H1 (cell line): Measurements from ENCODE around the gene RGS16. TPM values are rescaled to one million over a fixed set of nuclear protein-coding genes. Genes with fewer than 3 reads are reported as not detected.

Source experiments
- CTCF ChIA-PET: fragments of 300-600 bp; sonication (Branson Sonifier 250); formaldehyde crosslinking; loops from one replicate; lab custom pipeline; 2021; ENCODE audit not compliant: partially characterized antibody; lab: Charles Lee
- POLR2A ChIA-PET: fragments of 300-600 bp; sonication (Branson Sonifier 250); formaldehyde crosslinking; loops from one replicate; lab custom pipeline; 2021; ENCODE audit warnings: inconsistent platforms; ENCODE audit not compliant: partially characterized antibody; lab: Charles Lee
- DNase-seq, 2 experiments: peaks; one replicate each; pipeline versions ENCODE4 v3.0.0 to v3.0.0-alpha.2; 2010 to 2022; ENCODE audit warnings: low spot score in 2 of 2, low read depth in 1 of 2, mixed read lengths in 1 of 2
- FAIRE-seq: peaks from 2 replicates; lab custom pipeline; 2011; peaks lifted over from hg19 to GRCh38; lab: Jason Lieb, UNC
- H2AFZ ChIP-seq: 2 replicates; pipeline ENCODE4 v1.8.1; 2012; ENCODE audit warnings: low read length, inconsistent platforms
- H2AK5ac ChIP-seq: 2 replicates; pipeline ENCODE4 v1.6.1; 2013; ENCODE audit warnings: low read depth, low read length
- H2BK120ac ChIP-seq: replicated peaks from 2 replicates; pipeline ENCODE3; 2013; ENCODE audit warnings: low read depth, low read length, inconsistent platforms
- H2BK12ac ChIP-seq: 2 replicates; pipeline ENCODE4 v1.6.1; 2013; ENCODE audit warnings: low read depth, low read length
- H2BK15ac ChIP-seq: 2 replicates; pipeline ENCODE4 v1.6.1; 2013; ENCODE audit warnings: low read length
- H2BK20ac ChIP-seq: 2 replicates; pipeline ENCODE4 v1.6.1; 2013; ENCODE audit warnings: low read length
- H2BK5ac ChIP-seq: 2 replicates; pipeline ENCODE4 v1.6.1; 2013; ENCODE audit warnings: low read depth, low read length
- H3K14ac ChIP-seq: 2 replicates; pipeline ENCODE4 v1.6.1; 2013; ENCODE audit warnings: inconsistent platforms; ENCODE audit not compliant: insufficient read length
- H3K18ac ChIP-seq: 2 replicates; pipeline ENCODE4 v1.6.1; 2013; ENCODE audit warnings: low read length; ENCODE audit errors: extremely low read depth
- H3K23ac ChIP-seq: 2 replicates; pipeline ENCODE4 v1.6.1; 2013; ENCODE audit warnings: inconsistent platforms; ENCODE audit not compliant: insufficient read length
- H3K23me2 ChIP-seq: 2 replicates; pipeline ENCODE4 v1.6.1; 2013; ENCODE audit warnings: low read depth, low read length
- H3K27ac ChIP-seq: 2 replicates; pipeline ENCODE4 v1.6.1; 2011; ENCODE audit warnings: low read depth, low read length, inconsistent platforms
- H3K27me3 ChIP-seq, 4 experiments: replicated peaks in 1 of 4; 1 replicate in 1 of 4; 2 replicates in 3 of 4; pipeline versions ENCODE4 v1.6.1 to v1.8.1; 2011 to 2013; ENCODE audit warnings: low read length in 3 of 4, mild to moderate bottlenecking in 3 of 4, inconsistent platforms in 2 of 4, mixed read lengths in 2 of 4, moderate library complexity in 1 of 4; ENCODE audit not compliant: control insufficient read depth in 3 of 4, insufficient read depth in 3 of 4; ENCODE audit errors: extremely low read depth in 1 of 4
- H3K36me3 ChIP-seq, 4 experiments: 2 replicates each; pipeline versions ENCODE4 v1.6.1 to v1.8.1; 2011 to 2013; ENCODE audit warnings: mild to moderate bottlenecking in 4 of 4, low read length in 3 of 4, moderate library complexity in 2 of 4, control low read depth in 1 of 4, inconsistent platforms in 1 of 4; ENCODE audit not compliant: insufficient read depth in 4 of 4, control insufficient read depth in 2 of 4
- H3K4ac ChIP-seq: replicated peaks from 2 replicates; pipeline ENCODE3; 2013; ENCODE audit warnings: low read length, low read depth, mixed read lengths, inconsistent platforms; ENCODE audit not compliant: insufficient read length
- H3K4me1 ChIP-seq, 4 experiments: replicated peaks in 1 of 4; 1 replicate in 1 of 4; 2 replicates in 3 of 4; pipeline versions ENCODE4 v1.6.1 to v1.8.1; 2011 to 2013; ENCODE audit warnings: low read length in 3 of 4, inconsistent platforms in 2 of 4, mixed read lengths in 1 of 4; ENCODE audit not compliant: insufficient read depth in 4 of 4, control insufficient read depth in 3 of 4
- H3K4me2 ChIP-seq, 2 experiments: 2 replicates each; pipeline versions ENCODE4 v1.6.1 to v1.8.1; 2011 to 2013; ENCODE audit warnings: low read depth in 2 of 2, low read length in 2 of 2, control low read depth in 1 of 2, inconsistent platforms in 1 of 2, mild to moderate bottlenecking in 1 of 2; ENCODE audit not compliant: insufficient read depth in 1 of 2
- H3K4me3 ChIP-seq, 4 experiments: fragments of 200-600, 300-600 bp in 1 of 4; sonication (generic), shearing (Covaris generic), sonication (Bioruptor Twin) in 1 of 4; 2 replicates each; pipeline versions ENCODE4 v1.5.1 to v1.8.1; 2011 to 2016; ENCODE audit warnings: low read length in 4 of 4, low read depth in 3 of 4, control low read depth in 2 of 4, inconsistent platforms in 2 of 4, mild to moderate bottlenecking in 2 of 4, mixed read lengths in 1 of 4, moderate library complexity in 1 of 4; ENCODE audit not compliant: insufficient read depth in 2 of 4; ENCODE audit errors: extremely low read depth in 1 of 4
- H3K56ac ChIP-seq: replicated peaks from 2 replicates; pipeline ENCODE3; 2013; ENCODE audit warnings: low read depth, mild to moderate bottlenecking, mixed read lengths, low read length, inconsistent platforms; ENCODE audit not compliant: insufficient read length
- H3K79me1 ChIP-seq: 2 replicates; pipeline ENCODE4 v1.6.1; 2013; ENCODE audit warnings: low read depth, low read length, control low read depth
- H3K79me2 ChIP-seq, 2 experiments: 2 replicates each; pipeline versions ENCODE4 v1.6.1 to v1.8.1; 2012 to 2013; ENCODE audit warnings: low read length in 2 of 2, mild to moderate bottlenecking in 2 of 2, inconsistent platforms in 1 of 2; ENCODE audit not compliant: insufficient read depth in 2 of 2, control insufficient read depth in 1 of 2
- H3K9ac ChIP-seq, 4 experiments: replicated peaks in 1 of 4; 1 replicate in 1 of 4; 2 replicates in 3 of 4; pipeline versions ENCODE4 v1.6.1 to v1.8.1; 2011 to 2013; ENCODE audit warnings: low read depth in 3 of 4, low read length in 3 of 4, control low read depth in 2 of 4, mild to moderate bottlenecking in 2 of 4, moderate library complexity in 2 of 4, inconsistent platforms in 1 of 4; ENCODE audit errors: extremely low read depth in 1 of 4
- H3K9me3 ChIP-seq, 2 experiments: 2 replicates each; pipeline versions ENCODE4 v1.6.1 to v1.8.1; 2012 to 2013; ENCODE audit warnings: mild to moderate bottlenecking in 2 of 2, moderate library complexity in 2 of 2, control low read depth in 1 of 2, inconsistent platforms in 1 of 2, low read depth in 1 of 2, low read length in 1 of 2, mixed read lengths in 1 of 2; ENCODE audit not compliant: insufficient read depth in 2 of 2
- H4K20me1 ChIP-seq, 2 experiments: replicated peaks in 1 of 2; 2 replicates each; pipeline versions ENCODE3 to v1.8.1; 2011 to 2013; ENCODE audit warnings: inconsistent platforms in 2 of 2, low read length in 2 of 2, mild to moderate bottlenecking in 1 of 2; ENCODE audit not compliant: insufficient read depth in 2 of 2, control insufficient read depth in 1 of 2
- H4K5ac ChIP-seq: 2 replicates; pipeline ENCODE4 v1.6.1; 2013; ENCODE audit warnings: low read length, low read depth, mixed read lengths, inconsistent platforms; ENCODE audit not compliant: insufficient read length
- H4K8ac ChIP-seq: 2 replicates; pipeline ENCODE4 v1.8.0; 2013; ENCODE audit warnings: mild to moderate bottlenecking, moderate library complexity, low read length, inconsistent platforms; ENCODE audit not compliant: insufficient read depth; ENCODE audit errors: extremely low read depth
- H4K91ac ChIP-seq: replicated peaks from 2 replicates; pipeline ENCODE3; 2013; ENCODE audit warnings: low read length, mixed read lengths, inconsistent platforms; ENCODE audit not compliant: insufficient read length
- CBX5 ChIP-seq: fragments of 300-800, 300-1000 bp; sonication (generic); IDR thresholded peaks from 2 replicates; pipeline ENCODE4 v1.7.1; 2016; ENCODE audit warnings: antibody characterized with exemption, low read length, low read depth
- CHD1 ChIP-seq: IDR thresholded peaks from 2 replicates; pipeline ENCODE4 v1.6.1; 2012; ENCODE audit warnings: low read depth, low read length, improper control_type of control experiment
- EP300 ChIP-seq, 2 experiments: IDR thresholded peaks; 1 replicate in 1 of 2; 2 replicates in 1 of 2; pipeline ENCODE4 v1.6.1; 2011 to 2012; ENCODE audit warnings: low read depth in 2 of 2, low read length in 2 of 2, mild to moderate bottlenecking in 2 of 2, borderline replicate concordance in 1 of 2, inconsistent platforms in 1 of 2, moderate library complexity in 1 of 2
- GABPA ChIP-seq: IDR thresholded peaks from 2 replicates; pipeline ENCODE4 v1.6.1; 2011; ENCODE audit warnings: mild to moderate bottlenecking, low read length, moderate library complexity, borderline replicate concordance; ENCODE audit not compliant: insufficient read depth
- GTF2F1 ChIP-seq: IDR thresholded peaks from 2 replicates; pipeline ENCODE4 v1.6.1; 2012; ENCODE audit warnings: low read depth, low read length, improper control_type of control experiment, borderline replicate concordance
- JUN ChIP-seq: IDR thresholded peaks from 2 replicates; pipeline ENCODE4 v1.6.1; 2011; ENCODE audit warnings: low read depth, mild to moderate bottlenecking, improper control_type of control experiment, low read length
- KDM4A ChIP-seq: IDR thresholded peaks from one replicate; pipeline ENCODE4 v1.7.1; 2012; ENCODE audit warnings: low read depth, mild to moderate bottlenecking, moderate library complexity, low read length, inconsistent platforms; ENCODE audit not compliant: severe bottlenecking
- NANOG ChIP-seq: IDR thresholded peaks from 2 replicates; pipeline ENCODE4 v1.6.1; 2011; ENCODE audit warnings: low read length, low read depth, mild to moderate bottlenecking, inconsistent platforms; ENCODE audit not compliant: insufficient read depth, poor library complexity, severe bottlenecking
- SIN3A ChIP-seq, 2 experiments: IDR thresholded peaks in 1 of 2; conservative IDR thresholded peaks in 1 of 2; 2 replicates each; pipeline ENCODE4 v1.6.1; 2011 to 2012; ENCODE audit warnings: low read length in 2 of 2, improper control_type of control experiment in 1 of 2, low read depth in 1 of 2, mild to moderate bottlenecking in 1 of 2
- TEAD4 ChIP-seq: IDR thresholded peaks from 2 replicates; pipeline ENCODE4 v1.6.1; 2012; ENCODE audit warnings: low read depth, low read length, inconsistent platforms, mixed read lengths
- polyA plus RNA-seq, 7 experiments: library from polyadenylated mRNA; depleted of rRNA in 3 of 7; stranded (reverse) in 5 of 7; unstranded in 2 of 7; fragments of >200 nt in 5 of 7; fragments of 200-250 nt in 2 of 7; gene quantifications; 1 replicate in 5 of 7; 2 replicates in 1 of 7; 4 replicates in 1 of 7; pipeline versions ENCODE4 v1.2.1 to v1.2.3, GENCODE V29; 2011 to 2013; ENCODE audit warnings: missing spikeins in 2 of 7, mixed read lengths in 2 of 7
- total RNA-seq: library from RNA; stranded (reverse); fragmentation: NEBNext Ultra II Directional; extraction: Animal tissue kit (Norgen Biotek cat#: 25700); gene quantifications from 2 replicates; pipeline ENCODE4 v1.2.1, GENCODE V29; 2021

The RGS16 gene
- total and polyA plus RNA-seq, 2 of the 8 experiments (the other 6 are each of a cell fraction or from before 2014, with no cell fraction given): 5.7 to 9.8 TPM

GRCh38 chr1:182556279-182556678 is 47.9 kb downstream of the RGS16 start:
- Histone ChIP-seq H3K14ac (no peak overlapping the region), H4K5ac (no peak overlapping the region), H3K18ac (no peak overlapping the region), H3K23ac (no peak overlapping the region), H3K56ac (no peak overlapping the region), H2BK5ac (no peak overlapping the region), H3K36me3 (no peaks in the 10 kb centered on the region), H3K9ac (no peak overlapping the region), H3K23me2 (no peaks in the 10 kb centered on the region), H2BK15ac (no peak overlapping the region), H2BK12ac (no peak overlapping the region), H3K27ac (no peak overlapping the region), H2BK20ac (no peak overlapping the region), H3K79me2 (no peaks in the 10 kb centered on the region), H3K27me3 (no peaks in the 10 kb centered on the region), H3K4me1 (no peaks in the 10 kb centered on the region), H3K4me3 (no peak overlapping the region), H2AK5ac (no peak overlapping the region), H3K9me3 (no peaks in the 10 kb centered on the region; a peak in 1 of 4 replicates), H3K4me2 (no peak overlapping the region), H2AFZ (no peak overlapping the region), H2BK120ac (no peak overlapping the region), H4K91ac (no peak overlapping the region), H4K8ac (no peak overlapping the region), H4K20me1 (no peaks in the 10 kb centered on the region), H3K79me1 (no peaks in the 10 kb centered on the region), H3K4ac (no peak overlapping the region)
- POLR2A ChIA-PET: no interaction called here
- DNase-seq (no peak), FAIRE-seq (no peak)
- CTCF ChIA-PET: interaction anchor here (1.0 kb wide), 1 partner anchor 72 kb away, joined by 3 read pairs; no protein-coding TSS in a partner anchor
- TF ChIP-seq EP300 (IDR thresholded peaks at IDR 0.05; ENCODE audit: borderline replicate concordance in 1 of 2, low read depth in 2 of 2, low read length in 2 of 2): no peak
- TF ChIP-seq GABPA: no peak
- no peak for TF ChIP-seq KDM4A
- TF ChIP-seq SIN3A (conservative IDR thresholded peaks at IDR 0.05 in 1 of 2, IDR thresholded peaks at IDR 0.05 in 1 of 2; ENCODE audit: low read depth in 1 of 2, low read length in 2 of 2): no peak
- no peak for TF ChIP-seq CHD1
- no peak for TF ChIP-seq JUN
- TF ChIP-seq TEAD4: no peak
- TF ChIP-seq GTF2F1: no peak
- no peak for TF ChIP-seq CBX5
- TF ChIP-seq NANOG: no peak
